ENCODE data around the gene NFIA. TPM values are rescaled to one million over a fixed set of nuclear protein-coding genes. Genes with fewer than 3 reads are reported as not detected.
A peak's percentile ranks its signal among the peaks of the same experiment; 100 is the strongest.

Gene NFIA
- total and polyA plus RNA-seq, 12 donors = 11.2 to 117 (median 92.5) TPM

GRCh38 chr1:61237147-61237546 lies 154.8 kb downstream of the NFIA start:
- Histone ChIP-seq H3K27me3 (no peaks in the 10 kb centered on the region), H3K9me3 (no peaks in the 10 kb centered on the region), H3K4me1 (peaks cover 0 to 50% (median 27%) of the 10 kb centered on the region in 9 donors), H3K4me3 (no peak overlapping the region), H3K27ac (no peak overlapping the region), H3K36me3 (no peaks in the 10 kb centered on the region)
- no peak for TF ChIP-seq CTCF (IDR thresholded peaks at IDR 0.05)
- no peak for DNase-seq
- intact Hi-C loops (cut with DNase I) = no loop called here
- WGBS, 2 donors = 95% methylated on average over 1 of the region's 1 CpG
- no peak for ATAC-seq

- ATAC-seq = no peak
- Histone ChIP-seq H3K27me3 (no peaks in the 10 kb centered on the region), H3K27ac (peak overlapping the region in 1 of 10 donors; percentile 6), H3K9me3 (no peaks in the 10 kb centered on the region), H3K4me3 (no peak overlapping the region), H3K4me1 (peaks cover 0 to 51% (median 33%) of the 10 kb centered on the region in 9 donors), H3K36me3 (no peaks in the 10 kb centered on the region)
- 94 to 96% methylated on average over 3 of the region's 3 CpGs for WGBS, 2 donors
- DNase-seq = no peak
- no peak for TF ChIP-seq CTCF (IDR thresholded peaks at IDR 0.05)
- intact Hi-C loops (cut with DNase I) = no loop called here
Measured at GRCh38 chr1:61237659-61238358, 155.4 kb downstream of the NFIA start.

- peak in 1 of 8 donors; percentile 15 for ATAC-seq
- Histone ChIP-seq H3K27me3 (no peaks in the 10 kb centered on the region), H3K4me3 (no peak overlapping the region), H3K4me1 (peaks cover 0 to 51% (median 38%) of the 10 kb centered on the region in 9 donors), H3K36me3 (no peaks in the 10 kb centered on the region), H3K9me3 (no peaks in the 10 kb centered on the region), H3K27ac (peak overlapping the region in 1 of 10 donors; percentile 6)
- intact Hi-C loops (cut with DNase I) = no loop called here
- DNase-seq = no peak
- TF ChIP-seq CTCF (IDR thresholded peaks at IDR 0.05) = no peak
- 78 to 84% methylated on average over 5 of the region's 5 CpGs for WGBS, 2 donors
Measured at GRCh38 chr1:61238359-61238665, 156.0 kb downstream of the NFIA start.

GRCh38 chr1:61240878-61241277 lies 158.5 kb downstream of the NFIA start:
- H3K27me3 ChIP-seq = no peaks in the 10 kb centered on the region
- DNase-seq (no peak), ATAC-seq (no peak)
- peaks cover 0 to 65% (median 55%) of the 10 kb centered on the region in 9 donors for H3K4me1 ChIP-seq
- H3K36me3 ChIP-seq = no peaks in the 10 kb centered on the region
- no peak for TF ChIP-seq CTCF (IDR thresholded peaks at IDR 0.05)
- 51 to 52% methylated on average over 3 of the region's 3 CpGs for WGBS, 2 donors
- peaks cover 0 to 2% (median 0%) of the 10 kb centered on the region in 11 donors for H3K9me3 ChIP-seq
- intact Hi-C loops (cut with DNase I) = loop anchor here in 1 of 10 donors (5.0 kb wide), 1 partner anchor 211 kb away; no protein-coding TSS in a partner anchor
- H3K27ac ChIP-seq = peak overlapping the region in 9 of 10 donors; percentile 66 to 91 (median 79)
- H3K4me3 ChIP-seq = peak overlapping the region in 5 of 10 donors; percentile 23 to 39 (median 36)
